GM23248 (cell line): Measurements from ENCODE around the gene ARHGEF11.

ENCODE experiments used
- EZH2 ChIP-seq: fragments of 200-600 bp; sonication (generic); IDR thresholded peaks from 2 replicates; pipeline ENCODE4 v1.6.1; 2018; ENCODE audit warnings: antibody characterized with exemption, mild to moderate bottlenecking; ENCODE audit not compliant: insufficient read depth, poor library complexity, severe bottlenecking
- EZH2phosphoT487 ChIP-seq: fragments of 200-600 bp; sonication (generic); IDR thresholded peaks from 2 replicates; pipeline ENCODE4 v1.6.1; 2018; ENCODE audit warnings: antibody characterized with exemption, moderate library complexity, mild to moderate bottlenecking, low read depth; ENCODE audit not compliant: insufficient read depth

DNA sequence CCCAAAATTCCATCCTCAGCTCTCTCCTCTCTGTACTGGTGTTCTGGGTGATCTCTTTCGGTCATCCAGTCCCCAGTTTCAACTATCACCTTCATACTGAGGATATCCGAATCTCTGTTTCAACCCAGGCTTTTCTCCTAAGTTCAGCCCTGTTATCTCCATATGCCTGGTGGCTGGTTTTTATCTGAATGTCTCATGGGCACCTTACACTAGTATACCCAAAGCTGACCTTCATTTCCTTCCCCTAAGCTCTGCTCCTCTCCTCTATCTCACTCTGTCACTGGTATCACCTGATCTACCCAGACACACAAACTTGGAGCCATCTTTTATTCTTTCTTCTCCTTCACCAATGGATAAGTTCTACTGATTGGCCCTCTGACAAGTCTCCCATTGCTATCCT lies 72.1 kb downstream of the ARHGEF11 start:
- no peak for TF ChIP-seq EZH2
- no peak for TF ChIP-seq EZH2phosphoT487
